Measurements from ENCODE around the gene C1orf74. TPM values are rescaled to one million over a fixed set of nuclear protein-coding genes. Genes with fewer than 3 reads are reported as not detected.

The C1orf74 gene
- 3.0 and 3.3 TPM in 2 replicates for total RNA-seq

GRCh38 chr1:209784265-209785169 lies at the start of gene C1orf74:
Gene C1orf74 (minus strand): TSS chr1:209784559. CDS start chr1:209783634, 925 bp downstream.

GRCh38 chr1:209827384-209828262 lies 43.3 kb upstream of the C1orf74 start, which contains the start of gene UTP25:
Gene UTP25 (plus strand): TSS chr1:209827972. CDS start chr1:209828064, 92 bp downstream.

GRCh38 chr1:209805875-209806760 lies 21.8 kb upstream of the C1orf74 start, which contains the start of gene IRF6:
Gene IRF6 (minus strand): TSS chr1:209806142. CDS start chr1:209801413, 4,729 bp downstream.

GRCh38 chr1:209755926-209756614 lies 28.3 kb downstream of the C1orf74 start, which contains the start of gene TRAF3IP3:
Gene TRAF3IP3 (plus strand): TSS chr1:209756053. CDS start chr1:209760040, 3,987 bp downstream.

Other genes with a start within 250 kb of the C1orf74 start
- gene CAMK1G, start 200.8 kb downstream of the C1orf74 start, total RNA-seq = not detected in 2 replicates
- gene LAMB3, start 132.1 kb downstream of the C1orf74 start, total RNA-seq = 3.8 and 7.8 TPM in 2 replicates
- 0.57 and 4.6 TPM in 2 replicates for gene G0S2, start 109.1 kb downstream of the C1orf74 start, total RNA-seq
- not detected in 2 replicates for gene HSD11B1, start 79.7 kb downstream of the C1orf74 start, total RNA-seq
- not detected in 2 replicates for gene TRAF3IP3, start 28.5 kb downstream of the C1orf74 start, total RNA-seq
- gene IRF6, start 21.6 kb upstream of the C1orf74 start, total RNA-seq = 2.9 and 8.8 TPM in 2 replicates
- 13.1 and 14.5 TPM in 2 replicates for gene UTP25, start 43.4 kb upstream of the C1orf74 start, total RNA-seq
- gene SYT14, start 153.7 kb upstream of the C1orf74 start, total RNA-seq = under 0.01 and 0.48 TPM in 2 replicates